ENCODE data around the gene GJA1. TPM values are rescaled to one million over a fixed set of nuclear protein-coding genes. Genes with fewer than 3 reads are reported as not detected.

GJA1 gene
- total and polyA plus RNA-seq, 12 donors, result 49.2 to 404 (median 272) TPM

DNA sequence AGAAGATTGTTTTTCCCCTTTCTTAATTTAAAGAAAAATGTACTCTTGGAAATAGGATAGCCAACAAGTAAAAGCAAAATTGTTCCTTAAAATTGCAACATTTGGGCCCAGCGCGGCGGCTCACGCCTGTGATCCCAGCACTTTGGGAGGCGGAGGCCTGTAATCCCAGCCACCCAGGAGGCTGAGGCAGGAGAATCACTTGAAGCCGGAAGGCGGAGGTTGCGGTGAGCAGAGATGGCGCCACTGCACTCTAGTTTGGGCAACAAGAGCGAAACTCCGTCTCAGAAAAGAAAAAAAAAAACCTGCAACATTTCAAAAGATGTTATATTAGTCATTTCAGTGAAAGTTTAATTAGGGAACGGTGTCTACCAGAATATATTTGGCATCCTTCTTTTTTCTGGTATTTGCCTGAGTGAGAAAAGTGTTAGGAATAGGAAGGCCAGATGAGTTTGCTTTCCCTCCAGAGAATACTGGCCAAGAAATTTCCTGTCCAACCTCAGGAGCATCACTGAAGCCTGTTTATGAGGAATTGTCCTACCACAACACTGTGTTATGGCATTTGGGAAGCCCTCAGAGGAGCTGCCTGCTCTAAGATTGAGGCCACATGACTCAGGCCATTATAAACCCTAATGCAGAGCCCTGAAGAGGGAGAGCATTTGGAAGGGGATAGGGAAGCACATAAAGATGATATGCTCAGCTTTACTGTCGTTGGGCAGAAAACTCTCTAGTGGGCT, 1.2 kb upstream of the GJA1 start:
- Histone ChIP-seq H3K4me1 (peaks cover 0 to 24% (median 17%) of the 10 kb centered on the region in 9 donors), H3K27ac (peak overlapping the region in 9 of 10 donors; percentile 3 to 96 (median 90)), H3K27me3 (peaks cover 0 to 35% (median 0%) of the 10 kb centered on the region in 7 donors), H3K9me3 (no peaks in the 10 kb centered on the region), H3K36me3 (no peaks in the 10 kb centered on the region), H3K4me3 (peak overlapping the region in 1 of 10 donors; percentile 82)
- WGBS, 2 donors, result 86 to 89% methylated on average over 13 of the region's 13 CpGs
- ATAC-seq (peak in 4 of 8 donors; percentile 25 to 46 (median 38)), DNase-seq (no peak)
- intact Hi-C loops (cut with DNase I), result loop anchor here (2.0 to 10.0 kb wide), 13 partner anchors 151 to 851 kb away; no protein-coding TSS in a partner anchor
- TF ChIP-seq, protein P1, sequence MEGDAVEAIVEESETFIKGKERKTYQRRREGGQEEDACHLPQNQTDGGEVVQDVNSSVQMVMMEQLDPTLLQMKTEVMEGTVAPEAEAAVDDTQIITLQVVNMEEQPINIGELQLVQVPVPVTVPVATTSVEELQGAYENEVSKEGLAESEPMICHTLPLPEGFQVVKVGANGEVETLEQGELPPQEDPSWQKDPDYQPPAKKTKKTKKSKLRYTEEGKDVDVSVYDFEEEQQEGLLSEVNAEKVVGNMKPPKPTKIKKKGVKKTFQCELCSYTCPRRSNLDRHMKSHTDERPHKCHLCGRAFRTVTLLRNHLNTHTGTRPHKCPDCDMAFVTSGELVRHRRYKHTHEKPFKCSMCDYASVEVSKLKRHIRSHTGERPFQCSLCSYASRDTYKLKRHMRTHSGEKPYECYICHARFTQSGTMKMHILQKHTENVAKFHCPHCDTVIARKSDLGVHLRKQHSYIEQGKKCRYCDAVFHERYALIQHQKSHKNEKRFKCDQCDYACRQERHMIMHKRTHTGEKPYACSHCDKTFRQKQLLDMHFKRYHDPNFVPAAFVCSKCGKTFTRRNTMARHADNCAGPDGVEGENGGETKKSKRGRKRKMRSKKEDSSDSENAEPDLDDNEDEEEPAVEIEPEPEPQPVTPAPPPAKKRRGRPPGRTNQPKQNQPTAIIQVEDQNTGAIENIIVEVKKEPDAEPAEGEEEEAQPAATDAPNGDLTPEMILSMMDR (IDR thresholded peaks at IDR 0.05), result no peak

DNA sequence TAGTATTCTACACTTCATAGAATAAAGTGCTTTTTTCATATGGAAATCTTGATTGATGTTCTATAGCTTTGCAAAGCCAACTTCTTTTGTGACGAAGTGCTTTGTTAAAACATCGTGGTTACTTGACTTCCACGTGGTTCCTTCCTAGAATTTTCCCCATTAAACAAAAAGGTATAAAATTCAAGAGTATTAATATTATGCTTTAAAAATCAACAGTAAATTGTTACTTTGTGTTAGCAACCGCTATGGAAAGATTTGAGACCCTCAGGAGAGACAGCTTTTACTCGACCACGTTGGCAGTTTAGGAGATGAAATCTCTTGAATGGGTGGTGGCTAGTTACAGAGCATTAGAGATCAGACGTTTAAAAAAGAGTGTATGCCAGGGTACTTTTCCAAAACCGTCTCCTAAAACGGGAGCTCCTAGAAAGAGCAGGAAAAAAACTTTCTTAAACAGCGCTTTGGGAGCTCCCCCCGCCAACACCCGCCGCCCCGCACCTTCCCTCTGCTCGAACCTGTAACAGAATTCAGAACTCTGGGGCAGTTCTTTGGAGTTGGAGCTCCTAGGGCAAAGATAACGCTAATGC, 920 bp downstream of the GJA1 start:
- H3K27me3 ChIP-seq, result peaks cover 0 to 35% (median 0%) of the 10 kb centered on the region in 7 donors
- H3K4me1 ChIP-seq, result peaks cover 0 to 33% (median 17%) of the 10 kb centered on the region in 9 donors
- no peaks in the 10 kb centered on the region for H3K36me3 ChIP-seq
- peak overlapping the region; percentile 83 to 96 (median 90) for H3K27ac ChIP-seq
- no peaks in the 10 kb centered on the region for H3K9me3 ChIP-seq
- intact Hi-C loops (cut with DNase I), result loop anchor here in 8 of 10 donors (2.0 to 10.0 kb wide), 13 partner anchors 148 to 848 kb away; no protein-coding TSS in a partner anchor
- DNase-seq (no peak), ATAC-seq (peak in 5 of 8 donors; percentile 14 to 43 (median 35))
- H3K4me3 ChIP-seq, result peak overlapping the region; percentile 54 to 82 (median 72)
- TF ChIP-seq, protein P1 (IDR thresholded peaks at IDR 0.05), result no peak
- 1 to 2% methylated on average over 16 of the region's 16 CpGs for WGBS, 2 donors

DNA sequence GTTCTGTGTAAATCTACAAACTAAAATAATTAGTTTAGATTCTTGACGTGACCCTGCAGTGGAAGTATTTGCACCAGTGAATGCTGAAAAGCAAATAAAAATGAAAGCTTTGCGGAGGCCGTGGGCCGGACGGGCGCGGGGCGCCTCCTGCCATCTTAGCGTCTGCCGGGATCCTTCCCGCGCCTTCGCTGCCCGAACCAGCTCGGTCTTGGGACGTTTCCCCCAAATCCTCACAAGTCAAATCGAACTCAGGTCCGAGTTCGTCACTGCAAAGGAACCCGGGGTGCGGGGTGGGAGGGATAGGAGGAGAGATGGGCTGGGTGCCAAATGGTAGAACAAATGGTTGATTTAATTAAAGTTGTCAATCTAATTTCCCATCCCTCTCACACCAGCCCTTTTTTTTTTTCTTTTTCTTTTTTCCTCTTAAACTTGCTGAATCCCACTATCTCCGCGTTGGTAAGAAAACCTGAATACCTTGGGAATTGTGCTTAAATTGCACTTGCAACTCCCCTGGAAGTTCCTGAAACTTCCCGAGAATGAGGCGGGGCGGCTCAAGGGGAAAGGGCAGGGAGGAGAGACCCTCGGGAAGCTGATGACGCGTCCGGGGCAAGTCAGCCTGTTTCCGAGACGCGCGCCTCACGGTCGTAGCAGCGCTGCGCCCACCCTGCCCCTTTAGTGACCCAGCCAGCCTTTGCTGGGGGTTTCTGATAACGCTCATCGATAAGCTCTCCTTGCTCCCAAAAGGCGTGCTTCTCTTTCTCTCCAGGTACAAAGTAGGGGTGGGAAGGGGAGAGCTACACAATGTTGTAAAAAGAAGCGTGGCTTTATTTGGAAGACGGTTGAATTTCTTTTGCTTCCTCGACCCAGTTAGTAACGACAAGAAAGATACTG, 1.8 kb downstream of the GJA1 start:
- ATAC-seq, result peak; percentile 56 to 72 (median 64)
- H3K4me3 ChIP-seq, result peak overlapping the region; percentile 54 to 82 (median 72)
- TF ChIP-seq, protein P1 (IDR thresholded peaks at IDR 0.05), result no peak
- peaks cover 0 to 41% (median 18%) of the 10 kb centered on the region in 9 donors for H3K4me1 ChIP-seq
- no peaks in the 10 kb centered on the region for H3K9me3 ChIP-seq
- intact Hi-C loops (cut with DNase I), result loop anchor here in 8 of 10 donors (2.0 to 10.0 kb wide), 13 partner anchors 148 to 848 kb away; no protein-coding TSS in a partner anchor
- DNase-seq, result peak; percentile 50 to 53
- 0 to 1% methylated on average over 45 of the region's 45 CpGs for WGBS, 2 donors
- peak overlapping the region; percentile 83 to 96 (median 90) for H3K27ac ChIP-seq
- no peaks in the 10 kb centered on the region for H3K36me3 ChIP-seq
- peaks cover 0 to 35% (median 0%) of the 10 kb centered on the region in 7 donors for H3K27me3 ChIP-seq

Data from heart right ventricle (tissue), 16 donors.